ENCODE results near the gene HSPA1A. TPM values are rescaled to one million over a fixed set of nuclear protein-coding genes. Genes with fewer than 3 reads are reported as not detected.
A peak's percentile ranks its signal among the peaks of the same experiment; 100 is the strongest.

HSPA1A gene
- total and polyA plus RNA-seq, 9 of the 15 experiments (the other 6 are each of a cell fraction or from before 2014, with no cell fraction given): 2.2 to 273 (median 107) TPM

GRCh38 chr6:31862344-31863235 is 47.2 kb downstream of the HSPA1A start, which contains the start of gene NEU1 (continued):
- TF ChIP-seq HMGN3 (IDR thresholded peaks at IDR 0.05; ENCODE audit: borderline replicate concordance, extremely low read depth, insufficient read length, low read depth, low read length) (peak; percentile 88), MTA2 (IDR thresholded peaks at IDR 0.05; ENCODE audit: low read depth) (no peak), UBTF (IDR thresholded peaks at IDR 0.05; ENCODE audit: borderline replicate concordance in 1 of 2, low read depth in 2 of 2, low read length in 2 of 2) (peak in 1 of 2 experiments; percentile 11; a peak in 1 of 4 replicates), YBX1 (IDR thresholded peaks at IDR 0.05) (0 out of 2 replicates have a peak, but pooled peaks have one; percentile 42), ZNF512 (tag; IDR thresholded peaks at IDR 0.05) (peak; percentile 72), CEBPG (CRISPR knock-in tag; IDR thresholded peaks at IDR 0.05) (no peak), CEBPG (tag; conservative IDR thresholded peaks at IDR 0.05 in 1 of 2, IDR thresholded peaks at IDR 0.05 in 1 of 2) (no peak), HNRNPH1 (optimal IDR thresholded peaks at IDR 0.05; ENCODE audit: low read depth, low read length) (no peak), HINFP (tag; conservative IDR thresholded peaks at IDR 0.05; ENCODE audit: low read depth) (no peak), PREB (CRISPR knock-in tag; IDR thresholded peaks at IDR 0.05) (peak; percentile 99), MTF1 (CRISPR knock-in tag; IDR thresholded peaks at IDR 0.05; ENCODE audit: borderline replicate concordance) (no peak), POLR3A (IDR thresholded peaks at IDR 0.05; ENCODE audit: borderline replicate concordance, extremely low read depth, insufficient read depth, insufficient read length) (no peak), E2F3 (CRISPR knock-in tag; IDR thresholded peaks at IDR 0.05) (peak; percentile 64; the same call in 1 of the 2 replicates), ZNF239 (CRISPR knock-in tag; IDR thresholded peaks at IDR 0.05) (no peak), GTF3C2 (IDR thresholded peaks at IDR 0.05; ENCODE audit: borderline replicate concordance, extremely low read depth, insufficient read length) (no peak)
